Ectodermal cell (in vitro differentiated cells): ENCODE data around the gene SGF29.
"Not testable (repeated sequence)": the region's sequence is repeated elsewhere in the genome, so short reads cannot be mapped to it uniquely, and the experiment has no call there.

Experiments
- H3K27ac ChIP-seq: 2 replicates; pipeline ENCODE4 v1.7.0; 2013; ENCODE audit warnings: mild to moderate bottlenecking, low read depth, low read length; ENCODE audit not compliant: insufficient read depth, poor library complexity, severe bottlenecking
- H3K27me3 ChIP-seq: 2 replicates; pipeline ENCODE4 v1.7.0; 2013; ENCODE audit warnings: mild to moderate bottlenecking, low read length; ENCODE audit not compliant: insufficient read depth, control insufficient read depth, poor library complexity, severe bottlenecking
- H3K36me3 ChIP-seq: one replicate; pipeline ENCODE4 v1.7.0; 2013; ENCODE audit warnings: low read length; ENCODE audit not compliant: control insufficient read depth, insufficient read depth
- H3K4me1 ChIP-seq: one replicate; pipeline ENCODE4 v1.7.0; 2013; ENCODE audit warnings: low read length; ENCODE audit not compliant: control insufficient read depth, insufficient read depth
- H3K4me3 ChIP-seq: 2 replicates; pipeline ENCODE4 v1.7.0; 2013; ENCODE audit warnings: low read depth, low read length, control low read depth; ENCODE audit not compliant: insufficient read depth
- H3K9me3 ChIP-seq: 2 replicates; pipeline ENCODE4 v1.7.0; 2013; ENCODE audit warnings: mild to moderate bottlenecking, low read length, moderate library complexity; ENCODE audit not compliant: control insufficient read depth
- WGBS, 2 experiments: methylation state at CpG; one replicate each; pipeline ENCODE4 v1.1.7; 2013; ENCODE audit warnings: missing lambda C conversion rate in 2 of 2; 5-methylcytosine and 5-hydroxymethylcytosine counted together

Gene SGF29

GRCh38 chr16:28585674-28586073 is 32.0 kb downstream of the SGF29 start:
- Histone ChIP-seq H3K9me3 (no peaks in the 10 kb centered on the region), H3K27ac (no peak overlapping the region), H3K4me3 (no peak overlapping the region), H3K27me3 (no peaks in the 10 kb centered on the region), H3K4me1 (no peaks in the 10 kb centered on the region), H3K36me3 (peaks cover 21% of the 10 kb centered on the region)
- 94 to 96% methylated on average over 11 of the region's 11 CpGs for WGBS, 2 experiments

GRCh38 chr16:28586466-28586865 is 32.7 kb downstream of the SGF29 start:
- no peak overlapping the region for H3K27ac ChIP-seq
- H3K27me3 ChIP-seq = no peaks in the 10 kb centered on the region
- peaks cover 21% of the 10 kb centered on the region for H3K36me3 ChIP-seq
- H3K4me3 ChIP-seq = no peak overlapping the region
- WGBS, 2 experiments = 89 to 96% methylated on average over 3 of the region's 3 CpGs
- H3K9me3 ChIP-seq = no peaks in the 10 kb centered on the region
- H3K4me1 ChIP-seq = no peaks in the 10 kb centered on the region

- Histone ChIP-seq H3K9me3 (no peaks in the 10 kb centered on the region), H3K4me3 (no peak overlapping the region), H3K36me3 (peaks cover 17% of the 10 kb centered on the region), H3K27ac (no peak overlapping the region), H3K27me3 (no peaks in the 10 kb centered on the region), H3K4me1 (no peaks in the 10 kb centered on the region)
- WGBS, 2 experiments = 95 to 96% methylated on average over 8 of the region's 8 CpGs
Measured at GRCh38 chr16:28587386-28587785, 33.7 kb downstream of the SGF29 start.

GRCh38 chr16:28589069-28589468 is 35.3 kb downstream of the SGF29 start:
- no peaks in the 10 kb centered on the region for H3K4me1 ChIP-seq
- H3K4me3 ChIP-seq = no peak overlapping the region
- H3K27ac ChIP-seq = no peak overlapping the region
- H3K27me3 ChIP-seq = no peaks in the 10 kb centered on the region
- 90 to 92% methylated on average over 8 of the region's 8 CpGs for whole genome bisulfite sequencing, 2 experiments
- no peaks in the 10 kb centered on the region for H3K9me3 ChIP-seq
- H3K36me3 ChIP-seq = peaks cover 17% of the 10 kb centered on the region

- Histone ChIP-seq H3K4me3 (no peak overlapping the region), H3K9me3 (no peaks in the 10 kb centered on the region), H3K4me1 (no peaks in the 10 kb centered on the region), H3K27ac (no peak overlapping the region), H3K36me3 (peaks cover 17% of the 10 kb centered on the region), H3K27me3 (no peaks in the 10 kb centered on the region)
- 95 to 96% methylated on average over 13 of the region's 13 CpGs for WGBS, 2 experiments
Measured at GRCh38 chr16:28589930-28590329, 36.2 kb downstream of the SGF29 start.

GRCh38 chr16:28590384-28591340 is 36.9 kb downstream of the SGF29 start:
- H3K36me3 ChIP-seq = peaks cover 12% of the 10 kb centered on the region
- 93 to 94% methylated on average over 22 of the region's 22 CpGs for WGBS, 2 experiments
- no peak overlapping the region for H3K27ac ChIP-seq
- no peaks in the 10 kb centered on the region for H3K4me1 ChIP-seq
- no peak overlapping the region for H3K4me3 ChIP-seq
- H3K9me3 ChIP-seq = no peaks in the 10 kb centered on the region
- H3K27me3 ChIP-seq = no peaks in the 10 kb centered on the region

- Histone ChIP-seq H3K27ac (no peak overlapping the region), H3K9me3 (no peaks in the 10 kb centered on the region), H3K36me3 (peaks cover 7% of the 10 kb centered on the region), H3K4me3 (no peak overlapping the region), H3K4me1 (no peaks in the 10 kb centered on the region), H3K27me3 (no peaks in the 10 kb centered on the region)
- 94 to 95% methylated on average over 6 of the region's 6 CpGs for WGBS, 2 experiments
Measured at GRCh38 chr16:28591355-28591754, 37.6 kb downstream of the SGF29 start.

GRCh38 chr16:28592511-28592910 is 38.8 kb downstream of the SGF29 start:
- Histone ChIP-seq H3K4me1 (peaks cover 8% of the 10 kb centered on the region), H3K36me3 (peaks cover 7% of the 10 kb centered on the region), H3K4me3 (no peak overlapping the region), H3K27me3 (no peaks in the 10 kb centered on the region), H3K27ac (no peak overlapping the region), H3K9me3 (no peaks in the 10 kb centered on the region)
- WGBS, 2 experiments = 94 to 96% methylated on average over 5 of the region's 5 CpGs

GRCh38 chr16:28592979-28593553 is 39.3 kb downstream of the SGF29 start:
- H3K27ac ChIP-seq = no peak overlapping the region
- H3K36me3 ChIP-seq = peaks cover 7% of the 10 kb centered on the region
- 92 to 95% methylated on average over 12 to 13 of the region's 13 CpGs for WGBS, 2 experiments
- H3K4me3 ChIP-seq = no peak overlapping the region
- peaks cover 12% of the 10 kb centered on the region for H3K4me1 ChIP-seq
- H3K9me3 ChIP-seq = no peaks in the 10 kb centered on the region
- no peaks in the 10 kb centered on the region for H3K27me3 ChIP-seq

GRCh38 chr16:28595451-28595850 is 41.7 kb downstream of the SGF29 start:
- H3K27ac ChIP-seq, H3K4me3 ChIP-seq, H3K9me3 ChIP-seq, H3K36me3 ChIP-seq, H3K27me3 ChIP-seq: not testable (repeated sequence)
- H3K4me1 ChIP-seq = peaks cover 12% of the 10 kb centered on the region
- 98% methylated on average over 4 to 5 of the region's 6 CpGs for WGBS, 2 experiments
